ENCODE measurements around the gene PVALEF.
"Not testable (repeated sequence)": the region's sequence is repeated elsewhere in the genome, so short reads cannot be mapped to it uniquely, and the experiment has no call there.

Gene PVALEF

DNA sequence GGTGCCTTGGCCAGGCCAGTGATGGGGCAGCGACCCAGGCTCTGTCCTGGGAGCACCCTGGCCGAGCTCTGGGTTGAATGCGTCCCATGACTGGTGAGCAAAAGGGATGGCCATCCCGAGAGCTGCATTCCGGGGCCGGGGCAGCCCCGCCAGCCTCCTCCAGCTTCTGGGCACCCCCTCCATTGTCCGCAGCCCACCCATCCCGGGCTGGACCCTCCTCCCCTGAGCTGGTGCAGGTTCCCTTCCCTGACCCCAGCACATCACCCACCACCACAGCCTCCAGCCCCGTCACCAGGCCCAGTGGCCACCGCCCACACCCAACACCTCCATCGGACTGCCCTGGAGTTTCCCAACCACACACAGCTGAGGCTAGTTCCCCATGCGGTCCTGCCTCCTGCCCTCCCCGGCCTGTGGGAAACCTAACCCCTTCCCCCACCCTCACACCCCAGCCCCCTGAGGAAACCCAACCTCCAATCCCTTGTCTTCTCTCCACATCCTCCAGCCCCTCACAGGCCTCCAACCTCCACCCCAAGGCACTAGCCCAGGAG, 16.2 kb upstream of the PVALEF start:
- TF ChIP-seq, protein P1, sequence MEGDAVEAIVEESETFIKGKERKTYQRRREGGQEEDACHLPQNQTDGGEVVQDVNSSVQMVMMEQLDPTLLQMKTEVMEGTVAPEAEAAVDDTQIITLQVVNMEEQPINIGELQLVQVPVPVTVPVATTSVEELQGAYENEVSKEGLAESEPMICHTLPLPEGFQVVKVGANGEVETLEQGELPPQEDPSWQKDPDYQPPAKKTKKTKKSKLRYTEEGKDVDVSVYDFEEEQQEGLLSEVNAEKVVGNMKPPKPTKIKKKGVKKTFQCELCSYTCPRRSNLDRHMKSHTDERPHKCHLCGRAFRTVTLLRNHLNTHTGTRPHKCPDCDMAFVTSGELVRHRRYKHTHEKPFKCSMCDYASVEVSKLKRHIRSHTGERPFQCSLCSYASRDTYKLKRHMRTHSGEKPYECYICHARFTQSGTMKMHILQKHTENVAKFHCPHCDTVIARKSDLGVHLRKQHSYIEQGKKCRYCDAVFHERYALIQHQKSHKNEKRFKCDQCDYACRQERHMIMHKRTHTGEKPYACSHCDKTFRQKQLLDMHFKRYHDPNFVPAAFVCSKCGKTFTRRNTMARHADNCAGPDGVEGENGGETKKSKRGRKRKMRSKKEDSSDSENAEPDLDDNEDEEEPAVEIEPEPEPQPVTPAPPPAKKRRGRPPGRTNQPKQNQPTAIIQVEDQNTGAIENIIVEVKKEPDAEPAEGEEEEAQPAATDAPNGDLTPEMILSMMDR (IDR thresholded peaks at IDR 0.05; ENCODE audit: low read depth, low read length): no peak
- DNase-seq (ENCODE audit: extremely low read depth, low read depth): no peak

DNA sequence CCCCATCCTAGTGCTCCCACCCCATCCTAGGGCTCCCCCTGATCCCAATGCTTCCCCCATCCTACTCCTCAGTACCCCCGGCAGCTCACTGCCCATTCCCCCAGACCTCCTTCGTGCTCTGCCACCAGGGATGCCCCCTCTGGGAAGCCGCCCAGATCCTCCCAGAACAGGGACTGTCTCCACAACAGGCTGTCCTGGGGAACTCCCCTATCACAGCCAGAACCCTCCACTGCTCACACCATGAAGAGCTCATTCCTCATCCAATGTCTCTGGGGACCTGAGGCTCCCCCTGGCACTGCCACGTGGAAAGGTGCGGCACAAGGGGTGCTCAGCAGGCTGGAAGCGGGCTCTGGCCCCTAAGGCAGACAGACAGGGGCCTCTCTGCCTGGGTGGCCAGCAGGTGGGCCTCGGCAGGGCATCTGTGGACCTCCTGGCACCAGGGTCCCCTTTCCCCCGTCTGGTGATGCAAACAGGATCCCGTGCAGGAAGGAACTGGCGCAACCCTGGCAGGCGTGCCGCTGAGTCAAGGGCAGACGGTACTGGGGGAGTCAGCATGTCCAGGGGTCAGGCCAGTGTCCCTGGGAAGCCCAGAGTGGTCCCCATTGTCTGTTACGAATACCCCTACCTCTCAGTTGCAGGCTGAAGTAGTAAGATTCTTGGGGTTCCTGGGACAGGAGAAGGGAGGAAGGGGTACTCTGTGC, 14.8 kb upstream of the PVALEF start:
- no peak for DNase-seq (ENCODE audit: extremely low read depth, low read depth)
- TF ChIP-seq, protein P1 (IDR thresholded peaks at IDR 0.05; ENCODE audit: low read depth, low read length): no peak

DNA sequence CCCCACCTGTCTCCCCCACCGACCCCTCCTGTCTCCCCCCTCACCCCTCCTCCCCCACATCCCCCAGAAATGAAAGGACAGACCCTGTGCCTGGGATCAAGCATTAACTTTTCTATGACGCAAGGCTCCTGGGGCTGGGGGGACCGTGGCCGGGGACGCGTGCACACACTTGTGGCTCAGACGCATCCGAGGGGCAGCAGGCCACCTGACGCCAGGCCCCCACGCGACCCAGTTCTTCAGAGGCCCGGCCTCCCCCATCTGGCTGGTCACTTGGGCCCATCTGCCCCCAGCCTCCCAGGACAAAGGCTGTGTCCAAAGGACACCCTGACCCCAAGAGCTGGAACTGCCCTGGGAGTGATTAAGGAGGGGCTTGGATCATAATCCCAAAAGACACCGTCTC, 14.0 kb upstream of the PVALEF start:
- TF ChIP-seq, protein P1 (IDR thresholded peaks at IDR 0.05; ENCODE audit: low read depth, low read length): no peak
- no peak for DNase-seq (ENCODE audit: extremely low read depth, low read depth)

DNA sequence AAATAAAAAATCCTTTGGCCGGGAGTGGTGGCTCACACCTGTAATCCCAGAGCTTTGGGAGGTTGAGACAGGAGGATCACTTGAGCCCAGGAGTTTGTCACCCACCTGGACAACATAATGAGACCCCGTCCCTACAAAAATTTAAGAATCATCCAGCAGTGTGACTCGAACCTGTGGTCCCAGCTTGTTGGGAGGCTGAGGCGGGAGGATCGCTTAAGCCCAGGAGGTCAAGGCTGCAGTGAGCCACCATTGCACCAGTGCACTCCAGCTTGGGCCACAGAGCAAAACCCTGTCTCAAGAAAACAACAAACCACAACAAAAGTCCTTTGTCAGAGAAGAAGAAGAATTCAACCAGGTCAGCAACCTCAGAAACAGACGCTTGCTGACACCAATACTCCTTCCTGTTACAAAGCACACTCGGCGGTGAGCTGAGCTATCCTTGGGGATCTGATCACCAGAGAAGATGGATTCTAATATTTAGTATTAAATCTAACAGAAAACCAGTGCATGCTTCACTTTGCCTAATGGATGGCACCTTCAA, 12.9 kb upstream of the PVALEF start:
- TF ChIP-seq, protein P1 (IDR thresholded peaks at IDR 0.05; ENCODE audit: low read depth, low read length): no peak
- DNase-seq (ENCODE audit: extremely low read depth, low read depth): no peak

DNA sequence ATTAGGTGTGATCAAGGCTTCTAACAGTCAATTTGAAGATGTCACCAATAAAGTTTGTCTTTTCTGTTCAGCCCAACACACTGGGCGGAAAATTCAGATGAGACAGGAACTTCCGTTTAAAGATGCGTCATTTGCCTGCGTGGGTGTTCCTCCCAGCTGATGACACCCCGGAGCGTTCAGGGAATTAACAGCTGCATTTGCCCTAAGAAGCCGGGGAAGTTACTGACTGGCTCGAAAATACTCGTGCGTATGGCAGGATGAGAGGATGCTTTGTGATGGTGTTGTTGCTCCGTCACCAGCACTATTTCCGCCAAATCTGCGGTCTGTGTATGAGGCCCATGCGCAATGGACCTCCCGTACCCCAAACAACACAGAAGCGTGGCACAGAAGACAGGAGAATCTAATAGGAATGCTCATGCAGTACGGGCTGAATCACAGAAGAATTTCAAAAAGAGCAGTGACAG, 11.9 kb upstream of the PVALEF start:
- TF ChIP-seq, protein P1 (IDR thresholded peaks at IDR 0.05; ENCODE audit: low read depth, low read length): no peak
- DNase-seq (ENCODE audit: extremely low read depth, low read depth): no peak

DNA sequence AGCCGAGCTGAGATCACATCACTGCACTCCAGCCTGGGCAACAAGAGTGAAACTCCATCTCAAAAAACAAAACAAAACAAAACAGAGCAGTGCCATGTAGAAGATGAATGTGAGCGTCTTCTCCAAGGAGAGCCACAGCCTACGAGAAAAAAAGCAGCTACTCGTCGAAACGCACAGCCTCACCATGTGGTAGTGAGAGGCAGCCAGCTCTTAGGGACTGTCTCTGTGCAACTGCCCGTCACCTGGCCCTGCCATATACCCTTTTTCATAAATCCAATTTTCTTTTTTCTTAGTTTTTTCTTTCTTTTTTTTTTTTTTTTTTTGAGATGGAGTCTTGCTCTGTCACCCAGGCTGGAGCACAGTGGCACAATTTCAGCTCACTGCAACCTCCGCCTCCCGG, 11.3 kb upstream of the PVALEF start:
- DNase-seq (ENCODE audit: extremely low read depth, low read depth): not testable (repeated sequence)

DNA sequence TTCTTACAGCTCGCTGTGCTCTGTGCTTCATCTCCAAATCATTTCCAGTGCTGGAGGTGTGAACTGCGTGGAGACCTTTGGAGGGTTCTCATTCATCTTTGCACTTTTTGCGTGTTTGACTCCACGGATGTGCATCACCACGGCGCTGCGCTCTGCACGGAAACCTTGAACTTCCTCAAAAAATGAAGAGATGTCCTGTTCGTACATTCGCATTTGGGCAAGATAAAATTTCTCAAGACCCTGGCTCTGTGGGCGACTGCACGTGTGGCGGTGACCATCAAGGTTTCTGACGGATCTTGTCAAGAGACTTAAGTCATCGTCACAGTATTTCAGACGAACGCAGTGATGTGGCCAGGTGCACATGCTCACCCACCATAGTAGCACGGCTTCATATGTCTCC, 10.3 kb upstream of the PVALEF start:
- TF ChIP-seq, protein P1 (IDR thresholded peaks at IDR 0.05; ENCODE audit: low read depth, low read length): no peak
- DNase-seq (ENCODE audit: extremely low read depth, low read depth): no peak
